Mucosa of rectum (tissue), 2 donors: ENCODE results near the gene INMT.

Experiments
- H3K27ac ChIP-seq, 2 donors: one replicate each; pipeline ENCODE4 v1.7.0; 2013; ENCODE audit warnings: inconsistent platforms in 2 of 2, low read depth in 2 of 2, low read length in 2 of 2
- H3K27me3 ChIP-seq, 2 donors: one replicate each; pipeline ENCODE4 v1.7.0; 2013; ENCODE audit warnings: low read length in 2 of 2; ENCODE audit not compliant: control insufficient read depth in 2 of 2, insufficient read depth in 2 of 2
- H3K36me3 ChIP-seq, 2 donors: one replicate each; pipeline ENCODE4 v1.7.0; 2013; ENCODE audit warnings: low read length in 2 of 2; ENCODE audit not compliant: control insufficient read depth in 2 of 2, insufficient read depth in 2 of 2
- H3K4me1 ChIP-seq, 2 donors: one replicate each; pipeline ENCODE4 v1.7.0; 2013; ENCODE audit warnings: low read length in 2 of 2, mild to moderate bottlenecking in 1 of 2; ENCODE audit not compliant: control insufficient read depth in 2 of 2, insufficient read depth in 2 of 2
- H3K4me3 ChIP-seq, 2 donors: one replicate each; pipeline ENCODE4 v1.7.0; 2013; ENCODE audit warnings: low read length in 2 of 2
- H3K9ac ChIP-seq, 2 donors: one replicate each; pipeline ENCODE4 v1.7.0; 2013; ENCODE audit warnings: low read length in 2 of 2, low read depth in 1 of 2, mild to moderate bottlenecking in 1 of 2
- H3K9me3 ChIP-seq, 2 donors: one replicate each; pipeline ENCODE4 v1.7.0; 2013; ENCODE audit warnings: low read length in 2 of 2; ENCODE audit not compliant: control insufficient read depth in 2 of 2
- donor health status: healthy.
- donor health status: Normal muscosa, but diverticular disease.

Gene INMT

DNA sequence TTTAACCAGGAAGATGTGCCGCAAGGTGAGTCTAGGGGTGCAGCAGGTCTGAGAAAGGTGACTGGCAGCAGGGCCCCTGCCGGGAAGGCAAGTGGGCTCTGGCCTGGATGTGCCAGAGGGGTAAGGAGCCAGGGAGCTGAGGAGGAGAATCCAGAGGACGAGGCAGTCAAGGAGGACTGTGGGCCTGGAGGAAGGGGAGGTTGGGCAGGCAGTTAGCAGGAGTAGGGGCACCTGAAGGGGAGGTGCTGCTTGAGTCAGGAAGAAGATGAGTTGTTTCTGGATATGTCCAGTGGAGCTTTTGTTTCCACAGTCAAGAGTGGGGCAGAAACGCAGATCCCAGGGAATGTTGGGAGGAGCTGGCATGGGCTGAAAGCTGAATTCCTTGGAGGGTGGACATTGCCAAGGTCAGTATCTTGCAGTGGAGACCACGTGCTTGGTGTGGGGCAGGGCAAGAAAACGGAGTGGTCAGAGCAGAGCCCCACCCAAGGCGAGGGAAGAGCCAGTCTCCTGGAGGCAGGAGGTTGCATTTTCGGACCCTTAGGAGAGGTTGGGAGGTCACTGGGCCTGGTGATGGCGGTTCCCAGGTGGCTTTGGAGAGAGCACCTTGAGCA lies 53.3 kb downstream of the INMT start:
- Histone ChIP-seq H3K27me3 (no peaks in the 10 kb centered on the region), H3K27ac (no peak overlapping the region), H3K4me3 (no peak overlapping the region), H3K9me3 (no peaks in the 10 kb centered on the region), H3K36me3 (no peaks in the 10 kb centered on the region), H3K4me1 (no peaks in the 10 kb centered on the region), H3K9ac (no peak overlapping the region)

DNA sequence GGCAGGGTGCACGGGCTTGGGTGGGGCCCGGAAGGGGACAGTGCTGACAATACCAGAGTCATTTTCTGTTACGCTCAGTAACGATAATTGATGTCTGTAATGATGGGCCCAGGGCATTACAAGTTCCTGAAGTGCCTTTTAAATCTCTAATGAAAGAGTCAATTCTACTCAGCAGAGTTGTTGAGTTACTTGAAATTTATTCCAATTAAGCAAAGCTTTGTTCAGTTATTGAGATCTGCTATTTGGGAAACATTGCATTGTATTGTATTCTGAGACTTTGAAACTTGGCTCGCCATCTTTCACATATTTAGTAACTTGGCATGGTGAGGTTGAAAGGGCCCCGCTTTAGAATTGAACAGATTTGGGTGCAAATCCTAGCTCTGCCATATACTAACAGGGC lies 54.0 kb downstream of the INMT start:
- no peaks in the 10 kb centered on the region for H3K36me3 ChIP-seq

More for the DNA sequence above, 54.0 kb downstream of the INMT start:
- Histone ChIP-seq H3K4me1 (no peaks in the 10 kb centered on the region), H3K9me3 (no peaks in the 10 kb centered on the region), H3K27me3 (no peaks in the 10 kb centered on the region), H3K9ac (no peak overlapping the region), H3K27ac (no peak overlapping the region), H3K4me3 (no peak overlapping the region)
